Astrocyte (in vitro differentiated cells and primary cell): ENCODE measurements around the gene ZFP91.

ENCODE experiments used
- CTCF ChIP-seq: IDR thresholded peaks from 2 replicates; pipeline ENCODE4 v1.5.1; 2011; ENCODE audit warnings: low read depth, mild to moderate bottlenecking, inconsistent platforms, low read length, moderate library complexity; ENCODE audit not compliant: insufficient read depth
- EZH2 ChIP-seq: IDR thresholded peaks from 2 replicates; pipeline ENCODE4 v1.6.1; 2012; ENCODE audit warnings: mild to moderate bottlenecking, low read length, inconsistent platforms; ENCODE audit not compliant: insufficient read depth

- no peak for TF ChIP-seq CTCF
- TF ChIP-seq EZH2, result no peak
Observed at GRCh38 chr11:58608331-58608730, 29.5 kb downstream of the ZFP91 start.
